ENCODE data around the gene ATP5MG. TPM values are rescaled to one million over a fixed set of nuclear protein-coding genes. Genes with fewer than 3 reads are reported as not detected.

The ATP5MG gene
- total RNA-seq, 4 donors from 2014 or later = 44.2 to 65.0 (median 48.8) TPM

DNA sequence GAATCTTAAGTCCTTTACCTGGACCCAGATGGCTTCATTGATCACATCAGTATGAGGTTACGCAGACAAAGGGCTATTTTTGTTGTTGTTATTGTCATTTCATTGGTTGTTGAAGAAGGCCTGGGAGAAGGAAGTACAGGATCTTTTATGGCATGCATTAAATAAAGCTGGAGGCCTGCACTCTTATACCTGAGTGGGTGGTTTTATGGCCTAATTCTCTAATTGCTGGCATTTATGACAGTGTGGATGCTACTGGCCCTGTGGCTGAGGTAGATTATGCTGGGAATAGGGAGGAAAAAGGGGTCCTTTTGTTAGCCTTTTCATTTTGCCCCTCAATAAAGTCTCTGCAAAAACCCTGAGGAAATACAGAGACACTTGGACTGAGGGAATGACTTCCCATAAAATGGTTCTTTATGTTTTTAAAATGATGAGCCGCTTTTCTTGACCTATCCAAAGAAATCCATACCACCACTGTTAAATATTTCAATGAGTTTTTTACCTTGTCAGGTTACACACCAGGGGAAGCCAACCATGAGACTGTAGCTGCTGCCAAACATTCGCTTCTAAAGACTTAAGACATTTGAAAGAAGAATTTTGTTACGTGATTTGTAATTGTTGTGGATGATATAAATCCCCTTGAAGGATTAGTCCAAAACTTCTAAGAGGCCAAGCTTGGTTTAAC is 41.6 kb downstream of the ATP5MG start:
- H3K9me3 ChIP-seq = no peaks in the 10 kb centered on the region
- no peak overlapping the region for H3K4me3 ChIP-seq
- TF ChIP-seq POLR2A (IDR thresholded peaks at IDR 0.05) = no peak
- TF ChIP-seq, protein P1, sequence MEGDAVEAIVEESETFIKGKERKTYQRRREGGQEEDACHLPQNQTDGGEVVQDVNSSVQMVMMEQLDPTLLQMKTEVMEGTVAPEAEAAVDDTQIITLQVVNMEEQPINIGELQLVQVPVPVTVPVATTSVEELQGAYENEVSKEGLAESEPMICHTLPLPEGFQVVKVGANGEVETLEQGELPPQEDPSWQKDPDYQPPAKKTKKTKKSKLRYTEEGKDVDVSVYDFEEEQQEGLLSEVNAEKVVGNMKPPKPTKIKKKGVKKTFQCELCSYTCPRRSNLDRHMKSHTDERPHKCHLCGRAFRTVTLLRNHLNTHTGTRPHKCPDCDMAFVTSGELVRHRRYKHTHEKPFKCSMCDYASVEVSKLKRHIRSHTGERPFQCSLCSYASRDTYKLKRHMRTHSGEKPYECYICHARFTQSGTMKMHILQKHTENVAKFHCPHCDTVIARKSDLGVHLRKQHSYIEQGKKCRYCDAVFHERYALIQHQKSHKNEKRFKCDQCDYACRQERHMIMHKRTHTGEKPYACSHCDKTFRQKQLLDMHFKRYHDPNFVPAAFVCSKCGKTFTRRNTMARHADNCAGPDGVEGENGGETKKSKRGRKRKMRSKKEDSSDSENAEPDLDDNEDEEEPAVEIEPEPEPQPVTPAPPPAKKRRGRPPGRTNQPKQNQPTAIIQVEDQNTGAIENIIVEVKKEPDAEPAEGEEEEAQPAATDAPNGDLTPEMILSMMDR (IDR thresholded peaks at IDR 0.05) = no peak
- H3K27ac ChIP-seq = no peak overlapping the region
- intact Hi-C loops (cut with DNase I) = no loop called here
- no peak for DNase-seq
- H3K27me3 ChIP-seq = no peaks in the 10 kb centered on the region
- 61 to 63% methylated on average over 4 of the region's 4 CpGs for WGBS, 2 donors
- H3K4me1 ChIP-seq = peaks cover 24 to 72% (median 26%) of the 10 kb centered on the region in 3 donors
- peaks cover 0 to 4% (median 0%) of the 10 kb centered on the region in 3 donors for H3K36me3 ChIP-seq

DNA sequence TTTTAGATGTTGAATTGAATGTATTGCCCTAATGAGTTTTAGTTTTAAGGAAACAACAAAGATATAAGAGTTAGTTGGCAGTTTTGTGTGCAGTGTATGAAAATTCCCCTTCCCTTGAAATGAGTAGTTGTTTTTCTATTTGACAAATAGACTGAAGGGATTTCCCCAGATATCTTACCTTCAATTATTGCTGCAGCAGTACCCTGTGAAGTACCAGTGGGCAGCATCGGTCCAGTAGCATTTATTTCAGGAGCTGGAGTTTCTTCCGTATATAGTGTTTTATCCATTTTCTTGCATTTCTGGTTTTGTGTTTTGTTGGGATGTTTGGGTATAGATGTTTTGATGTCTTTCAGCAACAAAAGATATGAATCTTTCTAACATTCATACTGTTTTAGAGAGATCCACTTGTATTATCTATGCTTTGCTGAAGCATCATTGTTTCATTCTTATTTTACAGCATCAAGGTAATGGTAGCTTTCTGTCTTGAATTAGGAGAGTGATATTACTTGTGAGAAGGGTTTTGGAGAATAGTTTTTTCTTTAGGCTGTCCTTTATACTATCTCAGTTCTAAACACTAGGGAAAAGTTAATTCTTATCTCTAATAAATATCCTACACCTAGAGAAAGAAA is 42.3 kb downstream of the ATP5MG start:
- H3K9me3 ChIP-seq = no peaks in the 10 kb centered on the region
- H3K27ac ChIP-seq = no peak overlapping the region
- H3K4me3 ChIP-seq = no peak overlapping the region
- TF ChIP-seq, protein P1 (IDR thresholded peaks at IDR 0.05) = no peak
- no peak for TF ChIP-seq POLR2A (IDR thresholded peaks at IDR 0.05)
- no peaks in the 10 kb centered on the region for H3K27me3 ChIP-seq
- intact Hi-C loops (cut with DNase I) = no loop called here
- peaks cover 0 to 4% (median 0%) of the 10 kb centered on the region in 3 donors for H3K36me3 ChIP-seq
- WGBS, 2 donors = 82 to 83% methylated on average over 2 of the region's 2 CpGs
- DNase-seq = no peak
- peaks cover 20 to 72% (median 20%) of the 10 kb centered on the region in 3 donors for H3K4me1 ChIP-seq

DNA sequence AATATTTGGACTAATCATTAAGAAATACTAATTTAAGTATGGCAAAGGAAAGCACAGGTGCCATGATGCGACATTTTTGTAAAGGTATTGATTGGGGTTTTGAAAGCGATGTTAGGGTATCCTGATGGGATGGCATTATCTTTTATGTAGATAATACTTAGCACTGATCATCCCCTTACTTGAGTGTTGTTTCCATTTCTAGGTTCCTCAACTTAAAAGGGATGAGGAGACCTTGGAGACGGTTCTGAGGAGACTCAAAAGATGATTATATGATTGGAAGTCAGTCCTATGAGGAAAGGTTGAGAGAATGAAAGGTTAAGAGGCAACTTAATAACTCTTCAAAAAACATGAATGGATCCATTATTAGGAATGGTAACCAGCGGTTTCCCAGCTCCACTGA is 46.0 kb downstream of the ATP5MG start:
- TF ChIP-seq, protein P1 (IDR thresholded peaks at IDR 0.05) = no peak
- TF ChIP-seq POLR2A (IDR thresholded peaks at IDR 0.05) = no peak
- WGBS, 2 donors = 94 to 95% methylated on average over 4 of the region's 4 CpGs

DNA sequence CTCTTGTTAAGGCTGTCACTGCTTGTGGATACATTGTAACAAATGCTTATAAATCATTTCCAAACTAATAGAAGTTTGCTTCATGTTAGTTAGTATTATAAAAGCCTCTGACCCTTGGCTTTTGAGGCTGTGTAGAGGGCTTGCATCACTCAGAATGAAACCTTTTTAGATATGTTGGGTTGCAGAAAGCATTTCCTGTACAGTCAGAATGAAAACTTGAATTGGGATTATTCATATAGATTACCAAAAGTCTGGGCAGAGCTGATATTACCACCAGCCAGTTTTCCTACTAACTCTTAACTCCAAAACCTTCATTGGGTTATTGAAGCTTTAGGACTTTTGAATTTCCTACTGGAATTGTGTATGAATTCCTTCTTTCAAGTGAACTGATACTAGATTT is 46.9 kb downstream of the ATP5MG start:
- intact Hi-C loops (cut with DNase I) = no loop called here

More for the DNA sequence above, 46.0 kb downstream of the ATP5MG start:
- Histone ChIP-seq H3K36me3 (peaks cover 0 to 9% (median 0%) of the 10 kb centered on the region in 3 donors), H3K27me3 (no peaks in the 10 kb centered on the region), H3K4me1 (peaks cover 5 to 40% (median 9%) of the 10 kb centered on the region in 3 donors), H3K9me3 (no peaks in the 10 kb centered on the region), H3K4me3 (no peak overlapping the region), H3K27ac (no peak overlapping the region)
- DNase-seq = no peak
- intact Hi-C loops (cut with DNase I) = no loop called here

More for the DNA sequence above, 46.9 kb downstream of the ATP5MG start:
- H3K27ac ChIP-seq = no peak overlapping the region
- no peaks in the 10 kb centered on the region for H3K9me3 ChIP-seq
- no peak for TF ChIP-seq POLR2A (IDR thresholded peaks at IDR 0.05)
- TF ChIP-seq, protein P1 (IDR thresholded peaks at IDR 0.05) = no peak
- no peak overlapping the region for H3K4me3 ChIP-seq
- H3K27me3 ChIP-seq = no peaks in the 10 kb centered on the region
- H3K36me3 ChIP-seq = peaks cover 0 to 11% (median 0%) of the 10 kb centered on the region in 3 donors
- no peak for DNase-seq
- peaks cover 0 to 31% (median 2%) of the 10 kb centered on the region in 3 donors for H3K4me1 ChIP-seq
